HepG2 (cell line): ENCODE results near the gene BBLN. TPM values are rescaled to one million over a fixed set of nuclear protein-coding genes. Genes with fewer than 3 reads are reported as not detected.
"Not testable (repeated sequence)": the region's sequence is repeated elsewhere in the genome, so short reads cannot be mapped to it uniquely, and the experiment has no call there.

Source experiments
- ATAC-seq: fragments of 200-7000 bp; cut with Tn5 transposase; 3 replicates; pipeline ENCODE4 v1.9.1; 2020; ENCODE audit warnings: mild to moderate bottlenecking, moderate library complexity
- BruUV-seq: library from RNA; stranded (reverse); fragments of 400-500 nt; replicated peaks from 2 replicates; lab custom pipeline; 2021; lab: Mats Ljungman, UMichigan
- CTCF ChIA-PET: fragments of 300-600 bp; formaldehyde crosslinking; extraction: SDS; loops from one replicate; lab custom pipeline; 2021; ENCODE audit warnings: low total read pairs, inconsistent platforms, low intra/inter-chr PET ratio; lab: Yijun Ruan, JAX
- POLR2A ChIA-PET: fragments of 350-600 bp; sonication (Branson Sonifier 250); formaldehyde crosslinking; loops from one replicate; lab custom pipeline; 2020; ENCODE audit warnings: antibody characterized with exemption, inconsistent platforms; lab: Yijun Ruan, JAX
- DNase-seq: peaks from one replicate; pipeline ENCODE4 v3.0.0-alpha.2; 2015; ENCODE audit warnings: low spot score
- FAIRE-seq: peaks from 3 replicates; lab custom pipeline; 2011; peaks lifted over from hg19 to GRCh38; lab: Jason Lieb, UNC
- H2AFZ ChIP-seq: one replicate; pipeline ENCODE4 v1.6.1; 2011; ENCODE audit warnings: low read length, inconsistent platforms
- H3K27ac ChIP-seq: fragments of 300-600 bp; 3 replicates; pipeline ENCODE4 v1.8.0; 2011; ENCODE audit warnings: mixed run types, mild to moderate bottlenecking, mixed read lengths, low read length, inconsistent platforms; ENCODE audit not compliant: insufficient read depth; ENCODE audit errors: extremely low read length
- H3K27me3 ChIP-seq, 2 experiments: fragments of 200-600 bp in 1 of 2; 2 replicates in 1 of 2; 3 replicates in 1 of 2; pipeline versions ENCODE4 v1.6.0 to v1.8.0; 2011; ENCODE audit warnings: low read length in 2 of 2, mild to moderate bottlenecking in 2 of 2, moderate library complexity in 2 of 2, inconsistent platforms in 1 of 2; ENCODE audit not compliant: insufficient read depth in 2 of 2, control insufficient read depth in 1 of 2
- H3K36me3 ChIP-seq, 2 experiments: fragments of 200-600 bp in 1 of 2; replicated peaks in 1 of 2; 2 replicates in 1 of 2; 3 replicates in 1 of 2; pipeline versions ENCODE4 v1.5.1 to v1.8.0; 2011; ENCODE audit warnings: low read length in 2 of 2, inconsistent platforms in 1 of 2; ENCODE audit not compliant: insufficient read depth in 2 of 2, control insufficient read depth in 1 of 2
- H3K4me1 ChIP-seq: 2 replicates; pipeline ENCODE4 v1.5.1; 2012; ENCODE audit warnings: low read length, inconsistent platforms; ENCODE audit not compliant: insufficient read depth
- H3K4me2 ChIP-seq: 2 replicates; pipeline ENCODE4 v1.6.0; 2011; ENCODE audit warnings: low read depth, low read length, inconsistent platforms
- H3K4me3 ChIP-seq, 3 experiments: fragments of 200-600 bp in 1 of 3; sonication (generic), shearing (Covaris generic) in 1 of 3; replicated peaks in 1 of 3; 2 replicates each; pipeline ENCODE4 v1.5.1; 2011 to 2016; ENCODE audit warnings: low read length in 3 of 3, inconsistent platforms in 2 of 3, low read depth in 2 of 3, mild to moderate bottlenecking in 2 of 3, control low read depth in 1 of 3, mixed read lengths in 1 of 3; ENCODE audit not compliant: insufficient read depth in 1 of 3
- H3K79me2 ChIP-seq: one replicate; pipeline ENCODE4 v1.6.1; 2011; ENCODE audit warnings: low read length, inconsistent platforms; ENCODE audit not compliant: insufficient read depth
- H3K9ac ChIP-seq: 2 replicates; pipeline ENCODE4 v1.6.0; 2011; ENCODE audit warnings: mild to moderate bottlenecking, low read depth, low read length, inconsistent platforms; ENCODE audit not compliant: insufficient read depth
- H3K9me3 ChIP-seq: 2 replicates; pipeline ENCODE4 v1.5.1; 2012; ENCODE audit warnings: mild to moderate bottlenecking, low read length
- H4K20me1 ChIP-seq: 2 replicates; pipeline ENCODE4 v1.6.0; 2011; ENCODE audit warnings: inconsistent platforms, mild to moderate bottlenecking, low read length, moderate library complexity; ENCODE audit not compliant: insufficient read depth
- HOXA3 ChIP-seq: sonication (generic); formaldehyde crosslinking; IDR thresholded peaks from 2 replicates; pipeline ENCODE4 v1.5.0; 2020; ENCODE audit warnings: missing genetic modification reagents
- STAG1 ChIP-seq: sonication (generic); formaldehyde crosslinking; IDR thresholded peaks from 2 replicates; pipeline ENCODE4 v1.4.0; 2020; ENCODE audit warnings: missing genetic modification reagents
- ZBTB38 ChIP-seq: sonication (generic); formaldehyde crosslinking; IDR thresholded peaks from 2 replicates; pipeline ENCODE4 v1.5.1; 2020; ENCODE audit warnings: mild to moderate bottlenecking, missing genetic modification reagents
- WGBS: methylation state at CpG from one replicate; pipeline ENCODE4 v1.1.6; 2017; ENCODE audit warnings: low lambda C conversion rate; 5-methylcytosine and 5-hydroxymethylcytosine counted together
- in situ Hi-C: cut with HindIII; loops from 2 replicates; pipeline ENCODE4 v1.10.0; 2017; ENCODE audit warnings: low pct_unique_long_range_greater_than_20kb; ENCODE audit not compliant: extremely low pct_ligation_motif_present
- intact Hi-C: fragments of 100-400 bp; cut with micrococcal nuclease; formaldehyde crosslinking; loops from one replicate; pipeline ENCODE4 v1.10.0; 2022; ENCODE audit not compliant: unreplicated experiment
- polyA plus RNA-seq, 8 experiments: library from polyadenylated mRNA; depleted of rRNA in 3 of 8; stranded (reverse) in 7 of 8; unstranded in 1 of 8; fragments of >200 nt; fragmentation: Illumina TruSeq in 4 of 8; extraction: Trizol in 4 of 8; gene quantifications; 2 replicates each; pipeline versions ENCODE4 v1.2.1 to v1.2.3, GENCODE V29; 2011 to 2016; ENCODE audit warnings: low read depth in 4 of 8, missing spikeins in 1 of 8, mixed read lengths in 1 of 8; ENCODE audit not compliant: insufficient read depth in 1 of 8
- total RNA-seq, 5 experiments: library from RNA; depleted of rRNA; stranded (reverse); fragments of >200 nt; fragmentation: Illumina TruSeq; extraction: Trizol; gene quantifications; 2 replicates each; pipeline ENCODE4 v1.2.3, GENCODE V29; 2016; ENCODE audit warnings: low read depth in 1 of 5
- TF ChIP-seq, protein P1 (sequence below): sonication (generic); formaldehyde crosslinking; IDR thresholded peaks from 2 replicates; pipeline ENCODE4 v1.5.0; 2020; ENCODE audit warnings: mild to moderate bottlenecking, missing genetic modification reagents, moderate library complexity
- TF ChIP-seq, protein P2 (sequence below): sonication (generic); formaldehyde crosslinking; IDR thresholded peaks from 2 replicates; pipeline ENCODE4 v1.4.0; 2020; ENCODE audit warnings: missing genetic modification reagents

Gene BBLN
- total and polyA plus RNA-seq, 2 of the 13 experiments (the other 11 are each of a cell fraction or from before 2014, with no cell fraction given) = 27.6 to 33.1 TPM

GRCh38 chr9:128181480-128181879 lies 21.4 kb downstream of the BBLN start:
- H3K36me3 ChIP-seq = peaks cover 18 to 58% of the 10 kb centered on the region in 2 experiments; a peak in 4 of 5 replicates
- 81% methylated on average over 6 of the region's 12 CpGs for WGBS
- H4K20me1 ChIP-seq, CTCF ChIA-PET, H3K27ac ChIP-seq, BruUV-seq, H3K9ac ChIP-seq, DNase-seq, intact Hi-C loops, H3K9me3 ChIP-seq, H3K4me2 ChIP-seq, H2AFZ ChIP-seq, ATAC-seq, H3K27me3 ChIP-seq, H3K4me3 ChIP-seq, H3K79me2 ChIP-seq, in situ Hi-C loops, FAIRE-seq, H3K4me1 ChIP-seq: not testable (repeated sequence)
- POLR2A ChIA-PET = interaction anchor here (0.6 kb wide), 1 partner anchor 22 kb away, joined by 3 read pairs; no protein-coding TSS in a partner anchor
- TF ChIP-seq HOXA3 (CRISPR knock-in tag) (0 out of 2 replicates have a peak, but pooled peaks have one; percentile 30), ZBTB38 (peak; percentile 77; the same call in 1 of the 2 replicates), STAG1 (CRISPR knock-in tag) (peak; percentile 34)
- TF ChIP-seq, protein P1, sequence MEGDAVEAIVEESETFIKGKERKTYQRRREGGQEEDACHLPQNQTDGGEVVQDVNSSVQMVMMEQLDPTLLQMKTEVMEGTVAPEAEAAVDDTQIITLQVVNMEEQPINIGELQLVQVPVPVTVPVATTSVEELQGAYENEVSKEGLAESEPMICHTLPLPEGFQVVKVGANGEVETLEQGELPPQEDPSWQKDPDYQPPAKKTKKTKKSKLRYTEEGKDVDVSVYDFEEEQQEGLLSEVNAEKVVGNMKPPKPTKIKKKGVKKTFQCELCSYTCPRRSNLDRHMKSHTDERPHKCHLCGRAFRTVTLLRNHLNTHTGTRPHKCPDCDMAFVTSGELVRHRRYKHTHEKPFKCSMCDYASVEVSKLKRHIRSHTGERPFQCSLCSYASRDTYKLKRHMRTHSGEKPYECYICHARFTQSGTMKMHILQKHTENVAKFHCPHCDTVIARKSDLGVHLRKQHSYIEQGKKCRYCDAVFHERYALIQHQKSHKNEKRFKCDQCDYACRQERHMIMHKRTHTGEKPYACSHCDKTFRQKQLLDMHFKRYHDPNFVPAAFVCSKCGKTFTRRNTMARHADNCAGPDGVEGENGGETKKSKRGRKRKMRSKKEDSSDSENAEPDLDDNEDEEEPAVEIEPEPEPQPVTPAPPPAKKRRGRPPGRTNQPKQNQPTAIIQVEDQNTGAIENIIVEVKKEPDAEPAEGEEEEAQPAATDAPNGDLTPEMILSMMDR = peak; percentile 64
- TF ChIP-seq, protein P2, sequence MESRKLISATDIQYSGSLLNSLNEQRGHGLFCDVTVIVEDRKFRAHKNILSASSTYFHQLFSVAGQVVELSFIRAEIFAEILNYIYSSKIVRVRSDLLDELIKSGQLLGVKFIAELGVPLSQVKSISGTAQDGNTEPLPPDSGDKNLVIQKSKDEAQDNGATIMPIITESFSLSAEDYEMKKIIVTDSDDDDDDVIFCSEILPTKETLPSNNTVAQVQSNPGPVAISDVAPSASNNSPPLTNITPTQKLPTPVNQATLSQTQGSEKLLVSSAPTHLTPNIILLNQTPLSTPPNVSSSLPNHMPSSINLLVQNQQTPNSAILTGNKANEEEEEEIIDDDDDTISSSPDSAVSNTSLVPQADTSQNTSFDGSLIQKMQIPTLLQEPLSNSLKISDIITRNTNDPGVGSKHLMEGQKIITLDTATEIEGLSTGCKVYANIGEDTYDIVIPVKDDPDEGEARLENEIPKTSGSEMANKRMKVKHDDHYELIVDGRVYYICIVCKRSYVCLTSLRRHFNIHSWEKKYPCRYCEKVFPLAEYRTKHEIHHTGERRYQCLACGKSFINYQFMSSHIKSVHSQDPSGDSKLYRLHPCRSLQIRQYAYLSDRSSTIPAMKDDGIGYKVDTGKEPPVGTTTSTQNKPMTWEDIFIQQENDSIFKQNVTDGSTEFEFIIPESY (CRISPR knock-in tag) = peak; percentile 99
